Measurements from ENCODE around the gene PLCB1. TPM values are rescaled to one million over a fixed set of nuclear protein-coding genes. Genes with fewer than 3 reads are reported as not detected.

The PLCB1 gene
- total and polyA plus RNA-seq, 2 donors (not counting 1 experiment from before 2014, with no cell fraction given), result 13.4 to 23.3 TPM

- Histone ChIP-seq H3K4me1 (ENCODE audit: control insufficient read depth, extremely low read depth, insufficient read depth, low read length) (no peaks in the 10 kb centered on the region), H3K27me3 (ENCODE audit: control insufficient read depth, insufficient read depth, low read length) (no peaks in the 10 kb centered on the region), H4K20me1 (ENCODE audit: control insufficient read depth, extremely low read depth, insufficient read depth, low read length) (no peaks in the 10 kb centered on the region), H3K9ac (ENCODE audit: insufficient read depth, low read length) (no peak overlapping the region), H3K36me3 (ENCODE audit: control insufficient read depth, insufficient read depth, low read length) (no peaks in the 10 kb centered on the region), H3K9me3 (ENCODE audit: control insufficient read depth, insufficient read depth, low read depth, low read length) (no peaks in the 10 kb centered on the region), H3K27ac (ENCODE audit: insufficient read depth, low read length) (no peak overlapping the region), H3K79me2 (ENCODE audit: control insufficient read depth, insufficient read depth, low read length) (no peaks in the 10 kb centered on the region), H3K4me3 (replicated peaks in 1 of 4; ENCODE audit: control extremely low read depth in 1 of 4, insufficient read depth in 1 of 4, low read depth in 3 of 4, low read length in 4 of 4) (no peak overlapping the region), H3K4me2 (ENCODE audit: extremely low read depth, insufficient read depth, low read length) (no peak overlapping the region), H2AFZ (ENCODE audit: low read length) (no peak overlapping the region)
- DNase-seq (ENCODE audit: low read depth in 2 of 2), result no peak
- no peak for TF ChIP-seq EZH2 (IDR thresholded peaks at IDR 0.05; ENCODE audit: low read length, missing control alignments)
- TF ChIP-seq, protein P1, sequence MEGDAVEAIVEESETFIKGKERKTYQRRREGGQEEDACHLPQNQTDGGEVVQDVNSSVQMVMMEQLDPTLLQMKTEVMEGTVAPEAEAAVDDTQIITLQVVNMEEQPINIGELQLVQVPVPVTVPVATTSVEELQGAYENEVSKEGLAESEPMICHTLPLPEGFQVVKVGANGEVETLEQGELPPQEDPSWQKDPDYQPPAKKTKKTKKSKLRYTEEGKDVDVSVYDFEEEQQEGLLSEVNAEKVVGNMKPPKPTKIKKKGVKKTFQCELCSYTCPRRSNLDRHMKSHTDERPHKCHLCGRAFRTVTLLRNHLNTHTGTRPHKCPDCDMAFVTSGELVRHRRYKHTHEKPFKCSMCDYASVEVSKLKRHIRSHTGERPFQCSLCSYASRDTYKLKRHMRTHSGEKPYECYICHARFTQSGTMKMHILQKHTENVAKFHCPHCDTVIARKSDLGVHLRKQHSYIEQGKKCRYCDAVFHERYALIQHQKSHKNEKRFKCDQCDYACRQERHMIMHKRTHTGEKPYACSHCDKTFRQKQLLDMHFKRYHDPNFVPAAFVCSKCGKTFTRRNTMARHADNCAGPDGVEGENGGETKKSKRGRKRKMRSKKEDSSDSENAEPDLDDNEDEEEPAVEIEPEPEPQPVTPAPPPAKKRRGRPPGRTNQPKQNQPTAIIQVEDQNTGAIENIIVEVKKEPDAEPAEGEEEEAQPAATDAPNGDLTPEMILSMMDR (conservative IDR thresholded peaks at IDR 0.05 in 1 of 2, IDR thresholded peaks at IDR 0.05 in 1 of 2; ENCODE audit: low read depth in 1 of 2, low read length in 2 of 2), result no peak
These were observed 338.1 kb downstream of the PLCB1 start for GRCh38 chr20:8470156-8470555.

- TF ChIP-seq, protein P1 (conservative IDR thresholded peaks at IDR 0.05 in 1 of 2, IDR thresholded peaks at IDR 0.05 in 1 of 2; ENCODE audit: low read depth in 1 of 2, low read length in 2 of 2), result no peak
- no peak for TF ChIP-seq EZH2 (IDR thresholded peaks at IDR 0.05; ENCODE audit: low read length, missing control alignments)
- H2AFZ ChIP-seq (ENCODE audit: low read length), result no peak overlapping the region
- H3K27me3 ChIP-seq (ENCODE audit: control insufficient read depth, insufficient read depth, low read length), result no peaks in the 10 kb centered on the region
- no peaks in the 10 kb centered on the region for H3K4me1 ChIP-seq (ENCODE audit: control insufficient read depth, extremely low read depth, insufficient read depth, low read length)
- H3K4me2 ChIP-seq (ENCODE audit: extremely low read depth, insufficient read depth, low read length), result no peak overlapping the region
- no peak overlapping the region for H3K4me3 ChIP-seq (replicated peaks in 1 of 4; ENCODE audit: control extremely low read depth in 1 of 4, insufficient read depth in 1 of 4, low read depth in 3 of 4, low read length in 4 of 4)
- no peaks in the 10 kb centered on the region for H3K36me3 ChIP-seq (ENCODE audit: control insufficient read depth, insufficient read depth, low read length)
- H3K9me3 ChIP-seq (ENCODE audit: control insufficient read depth, insufficient read depth, low read depth, low read length), result no peaks in the 10 kb centered on the region
- no peak for DNase-seq (ENCODE audit: low read depth in 2 of 2)
- H3K9ac ChIP-seq (ENCODE audit: insufficient read depth, low read length), result no peak overlapping the region
- H4K20me1 ChIP-seq (ENCODE audit: control insufficient read depth, extremely low read depth, insufficient read depth, low read length), result no peaks in the 10 kb centered on the region
- no peaks in the 10 kb centered on the region for H3K79me2 ChIP-seq (ENCODE audit: control insufficient read depth, insufficient read depth, low read length)
- no peak overlapping the region for H3K27ac ChIP-seq (ENCODE audit: insufficient read depth, low read length)
These were observed 339.4 kb downstream of the PLCB1 start for GRCh38 chr20:8471465-8471864.

- no peaks in the 10 kb centered on the region for H3K79me2 ChIP-seq (ENCODE audit: control insufficient read depth, insufficient read depth, low read length)
- H3K4me3 ChIP-seq (replicated peaks in 1 of 4; ENCODE audit: control extremely low read depth in 1 of 4, insufficient read depth in 1 of 4, low read depth in 3 of 4, low read length in 4 of 4), result no peak overlapping the region
- H3K4me2 ChIP-seq (ENCODE audit: extremely low read depth, insufficient read depth, low read length), result no peak overlapping the region
- no peak for TF ChIP-seq EZH2 (IDR thresholded peaks at IDR 0.05; ENCODE audit: low read length, missing control alignments)
- TF ChIP-seq, protein P1 (conservative IDR thresholded peaks at IDR 0.05 in 1 of 2, IDR thresholded peaks at IDR 0.05 in 1 of 2; ENCODE audit: low read depth in 1 of 2, low read length in 2 of 2), result no peak
- peak; percentile 14 to 40 for DNase-seq (ENCODE audit: low read depth in 2 of 2)
- no peak overlapping the region for H3K9ac ChIP-seq (ENCODE audit: insufficient read depth, low read length)
- no peaks in the 10 kb centered on the region for H3K27me3 ChIP-seq (ENCODE audit: control insufficient read depth, insufficient read depth, low read length)
- H2AFZ ChIP-seq (ENCODE audit: low read length), result no peak overlapping the region
- no peak overlapping the region for H3K27ac ChIP-seq (ENCODE audit: insufficient read depth, low read length)
- no peaks in the 10 kb centered on the region for H4K20me1 ChIP-seq (ENCODE audit: control insufficient read depth, extremely low read depth, insufficient read depth, low read length)
- no peaks in the 10 kb centered on the region for H3K4me1 ChIP-seq (ENCODE audit: control insufficient read depth, extremely low read depth, insufficient read depth, low read length)
- H3K9me3 ChIP-seq (ENCODE audit: control insufficient read depth, insufficient read depth, low read depth, low read length), result no peaks in the 10 kb centered on the region
- no peaks in the 10 kb centered on the region for H3K36me3 ChIP-seq (ENCODE audit: control insufficient read depth, insufficient read depth, low read length)
These were observed 341.4 kb downstream of the PLCB1 start for GRCh38 chr20:8473459-8473858.
